HEK293 (cell line): ENCODE measurements around the gene CREB3L1.
A peak's percentile ranks its signal among the peaks of the same experiment; 100 is the strongest.

Experiments
- GLIS1 ChIP-seq: fragments of 450-650 bp; formaldehyde crosslinking; IDR thresholded peaks from 2 replicates; pipeline ENCODE4 v1.5.1; 2016; ENCODE audit warnings: missing biosample characterization, missing genetic modification characterization
- KLF1 ChIP-seq: fragments of 450-650 bp; formaldehyde crosslinking; IDR thresholded peaks from 2 replicates; pipeline ENCODE4 v1.5.1; 2016; ENCODE audit warnings: missing biosample characterization, missing genetic modification characterization
- KLF9 ChIP-seq: fragments of 450-650 bp; formaldehyde crosslinking; IDR thresholded peaks from 2 replicates; pipeline ENCODE4 v1.5.1; 2016; ENCODE audit warnings: missing biosample characterization, missing genetic modification characterization, low read depth
- OSR2 ChIP-seq: fragments of 450-650 bp; formaldehyde crosslinking; IDR thresholded peaks from 2 replicates; pipeline ENCODE4 v1.5.1; 2016; ENCODE audit warnings: missing biosample characterization, missing genetic modification characterization
- PBX3 ChIP-seq: sonication (generic); formaldehyde crosslinking; IDR thresholded peaks from 2 replicates; pipeline ENCODE4 v1.8.1; 2022; ENCODE audit warnings: mild to moderate bottlenecking, moderate library complexity, missing genetic modification reagents
- ZEB2 ChIP-seq: fragments of 450-650 bp; formaldehyde crosslinking; IDR thresholded peaks from 2 replicates; pipeline ENCODE4 v1.5.1; 2016; ENCODE audit warnings: missing biosample characterization, missing genetic modification characterization
- ZNF114 ChIP-seq: fragments of 450-650 bp; formaldehyde crosslinking; IDR thresholded peaks from 2 replicates; pipeline ENCODE4 v1.5.0; 2017; ENCODE audit warnings: missing biosample characterization, missing genetic modification characterization
- ZNF174 ChIP-seq: fragments of 450-650 bp; formaldehyde crosslinking; IDR thresholded peaks from 2 replicates; pipeline ENCODE4 v1.5.0; 2017; ENCODE audit warnings: missing biosample characterization, mild to moderate bottlenecking, missing genetic modification characterization
- ZNF214 ChIP-seq: fragments of 450-650 bp; formaldehyde crosslinking; IDR thresholded peaks from 2 replicates; pipeline ENCODE4 v1.5.1; 2017; ENCODE audit warnings: missing biosample characterization, mild to moderate bottlenecking, missing genetic modification characterization, borderline replicate concordance
- ZNF341 ChIP-seq: fragments of 450-650 bp; formaldehyde crosslinking; IDR thresholded peaks from 2 replicates; pipeline ENCODE4; 2016; ENCODE audit warnings: low read depth, missing biosample characterization, missing genetic modification characterization
- ZNF366 ChIP-seq: fragments of 450-650 bp; formaldehyde crosslinking; conservative IDR thresholded peaks from 2 replicates; pipeline ENCODE4 v1.5.1; 2016; ENCODE audit warnings: missing biosample characterization, missing genetic modification characterization
- ZNF473 ChIP-seq: fragments of 450-650 bp; formaldehyde crosslinking; IDR thresholded peaks from 2 replicates; pipeline ENCODE4 v1.5.1; 2017; ENCODE audit warnings: missing biosample characterization, missing genetic modification characterization
- ZNF488 ChIP-seq: fragments of 450-650 bp; formaldehyde crosslinking; IDR thresholded peaks from 2 replicates; pipeline ENCODE4 v1.5.1; 2016; ENCODE audit warnings: missing biosample characterization, missing genetic modification characterization
- ZNF561 ChIP-seq: fragments of 450-650 bp; IDR thresholded peaks from 2 replicates; pipeline ENCODE4 v1.5.1; 2018; ENCODE audit warnings: missing biosample characterization, missing genetic modification characterization, borderline replicate concordance
- ZNF585B ChIP-seq: fragments of 450-650 bp; formaldehyde crosslinking; IDR thresholded peaks from 2 replicates; pipeline ENCODE4 v1.5.1; 2016; ENCODE audit warnings: missing biosample characterization, missing genetic modification characterization
- TF ChIP-seq, protein P1 (sequence below): fragments of 450-650 bp; formaldehyde crosslinking; IDR thresholded peaks from 2 replicates; pipeline ENCODE4 v1.5.1; 2016; ENCODE audit warnings: missing biosample characterization, missing genetic modification characterization
- TF ChIP-seq, protein P2 (sequence below): fragments of 450-650 bp; formaldehyde crosslinking; IDR thresholded peaks from 2 replicates; pipeline ENCODE4 v1.5.1; 2016; ENCODE audit warnings: missing biosample characterization, missing genetic modification characterization
- TF ChIP-seq, protein P3 (sequence below): fragments of 450-650 bp; formaldehyde crosslinking; IDR thresholded peaks from 2 replicates; pipeline ENCODE4 v1.5.1; 2016; ENCODE audit warnings: missing biosample characterization, missing genetic modification characterization

Gene CREB3L1

DNA sequence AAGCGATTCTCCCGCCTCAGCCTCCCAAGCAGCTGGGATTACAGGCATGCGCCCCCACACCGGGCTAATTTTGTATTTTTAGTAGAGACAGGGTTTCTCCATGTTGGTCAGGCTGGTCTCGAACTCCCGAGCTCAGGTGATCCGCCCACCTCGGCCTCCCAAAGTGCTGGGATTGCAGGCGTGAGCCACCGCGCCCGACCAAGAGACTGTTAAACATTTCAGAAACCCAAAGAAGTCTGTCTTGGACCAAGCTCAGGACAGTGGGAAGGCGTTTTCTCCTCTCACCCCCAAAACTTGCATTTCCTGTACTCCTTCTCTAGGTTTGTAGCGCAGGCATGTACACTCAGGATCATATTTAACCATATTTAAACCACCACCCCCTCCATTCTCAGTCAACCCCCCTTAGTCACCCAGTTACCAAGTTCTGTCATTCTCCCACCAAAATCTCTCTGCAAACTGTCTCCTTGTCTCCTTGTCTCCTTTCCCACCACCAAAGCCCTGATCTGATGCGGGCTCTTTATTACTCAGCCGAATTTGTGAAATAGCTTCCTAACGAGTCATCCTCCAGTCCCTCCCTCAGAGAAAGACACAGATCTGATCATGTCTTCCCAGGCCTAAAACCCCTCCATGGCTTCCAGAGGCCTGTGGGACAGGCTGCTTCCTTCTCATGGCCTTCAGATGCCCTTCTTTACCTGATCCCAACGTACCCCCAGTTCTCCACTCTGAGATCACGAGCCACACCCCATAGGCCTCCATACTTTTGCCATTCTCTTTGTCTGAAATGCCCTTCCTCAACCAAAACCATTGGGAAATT, 29.0 kb upstream of the CREB3L1 start (continued):
- TF ChIP-seq, protein P1, sequence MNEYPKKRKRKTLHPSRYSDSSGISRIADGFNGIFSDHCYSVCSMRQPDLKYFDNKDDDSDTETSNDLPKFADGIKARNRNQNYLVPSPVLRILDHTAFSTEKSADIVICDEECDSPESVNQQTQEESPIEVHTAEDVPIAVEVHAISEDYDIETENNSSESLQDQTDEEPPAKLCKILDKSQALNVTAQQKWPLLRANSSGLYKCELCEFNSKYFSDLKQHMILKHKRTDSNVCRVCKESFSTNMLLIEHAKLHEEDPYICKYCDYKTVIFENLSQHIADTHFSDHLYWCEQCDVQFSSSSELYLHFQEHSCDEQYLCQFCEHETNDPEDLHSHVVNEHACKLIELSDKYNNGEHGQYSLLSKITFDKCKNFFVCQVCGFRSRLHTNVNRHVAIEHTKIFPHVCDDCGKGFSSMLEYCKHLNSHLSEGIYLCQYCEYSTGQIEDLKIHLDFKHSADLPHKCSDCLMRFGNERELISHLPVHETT (tag by site-specific recombination): 0 out of 2 replicates have a peak, but pooled peaks have one; percentile 19
- TF ChIP-seq PBX3 (CRISPR knock-in tag) (no peak), ZNF473 (no peak), ZNF214 (tag by site-specific recombination) (no peak), ZEB2 (tag by site-specific recombination) (no peak), ZNF561 (no peak), ZNF585B (tag by site-specific recombination) (no peak), KLF9 (tag by site-specific recombination) (no peak), ZNF366 (tag by site-specific recombination) (peak; percentile 56; the same call in 1 of the 2 replicates), OSR2 (tag by site-specific recombination) (no peak), ZNF341 (tag by site-specific recombination) (no peak), ZNF174 (no peak), KLF1 (tag by site-specific recombination) (no peak), ZNF488 (tag by site-specific recombination) (no peak), GLIS1 (tag by site-specific recombination) (peak; percentile 27; the same call in 1 of the 2 replicates), ZNF114 (tag by site-specific recombination) (no peak)
- TF ChIP-seq, protein P2, sequence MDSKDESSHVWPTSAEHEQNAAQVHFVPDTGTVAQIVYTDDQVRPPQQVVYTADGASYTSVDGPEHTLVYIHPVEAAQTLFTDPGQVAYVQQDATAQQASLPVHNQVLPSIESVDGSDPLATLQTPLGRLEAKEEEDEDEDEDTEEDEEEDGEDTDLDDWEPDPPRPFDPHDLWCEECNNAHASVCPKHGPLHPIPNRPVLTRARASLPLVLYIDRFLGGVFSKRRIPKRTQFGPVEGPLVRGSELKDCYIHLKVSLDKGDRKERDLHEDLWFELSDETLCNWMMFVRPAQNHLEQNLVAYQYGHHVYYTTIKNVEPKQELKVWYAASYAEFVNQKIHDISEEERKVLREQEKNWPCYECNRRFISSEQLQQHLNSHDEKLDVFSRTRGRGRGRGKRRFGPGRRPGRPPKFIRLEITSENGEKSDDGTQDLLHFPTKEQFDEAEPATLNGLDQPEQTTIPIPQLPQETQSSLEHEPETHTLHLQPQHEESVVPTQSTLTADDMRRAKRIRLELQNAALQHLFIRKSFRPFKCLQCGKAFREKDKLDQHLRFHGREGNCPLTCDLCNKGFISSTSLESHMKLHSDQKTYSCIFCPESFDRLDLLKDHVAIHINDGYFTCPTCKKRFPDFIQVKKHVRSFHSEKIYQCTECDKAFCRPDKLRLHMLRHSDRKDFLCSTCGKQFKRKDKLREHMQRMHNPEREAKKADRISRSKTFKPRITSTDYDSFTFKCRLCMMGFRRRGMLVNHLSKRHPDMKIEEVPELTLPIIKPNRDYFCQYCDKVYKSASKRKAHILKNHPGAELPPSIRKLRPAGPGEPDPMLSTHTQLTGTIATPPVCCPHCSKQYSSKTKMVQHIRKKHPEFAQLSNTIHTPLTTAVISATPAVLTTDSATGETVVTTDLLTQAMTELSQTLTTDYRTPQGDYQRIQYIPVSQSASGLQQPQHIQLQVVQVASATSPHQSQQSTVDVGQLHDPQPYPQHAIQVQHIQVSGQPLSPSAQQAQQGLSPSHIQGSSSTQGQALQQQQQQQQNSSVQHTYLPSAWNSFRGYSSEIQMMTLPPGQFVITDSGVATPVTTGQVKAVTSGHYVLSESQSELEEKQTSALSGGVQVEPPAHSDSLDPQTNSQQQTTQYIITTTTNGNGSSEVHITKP (tag by site-specific recombination): no peak
- TF ChIP-seq, protein P3, sequence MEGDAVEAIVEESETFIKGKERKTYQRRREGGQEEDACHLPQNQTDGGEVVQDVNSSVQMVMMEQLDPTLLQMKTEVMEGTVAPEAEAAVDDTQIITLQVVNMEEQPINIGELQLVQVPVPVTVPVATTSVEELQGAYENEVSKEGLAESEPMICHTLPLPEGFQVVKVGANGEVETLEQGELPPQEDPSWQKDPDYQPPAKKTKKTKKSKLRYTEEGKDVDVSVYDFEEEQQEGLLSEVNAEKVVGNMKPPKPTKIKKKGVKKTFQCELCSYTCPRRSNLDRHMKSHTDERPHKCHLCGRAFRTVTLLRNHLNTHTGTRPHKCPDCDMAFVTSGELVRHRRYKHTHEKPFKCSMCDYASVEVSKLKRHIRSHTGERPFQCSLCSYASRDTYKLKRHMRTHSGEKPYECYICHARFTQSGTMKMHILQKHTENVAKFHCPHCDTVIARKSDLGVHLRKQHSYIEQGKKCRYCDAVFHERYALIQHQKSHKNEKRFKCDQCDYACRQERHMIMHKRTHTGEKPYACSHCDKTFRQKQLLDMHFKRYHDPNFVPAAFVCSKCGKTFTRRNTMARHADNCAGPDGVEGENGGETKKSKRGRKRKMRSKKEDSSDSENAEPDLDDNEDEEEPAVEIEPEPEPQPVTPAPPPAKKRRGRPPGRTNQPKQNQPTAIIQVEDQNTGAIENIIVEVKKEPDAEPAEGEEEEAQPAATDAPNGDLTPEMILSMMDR (tag by site-specific recombination): no peak
